GM18870 (cell line): ENCODE measurements around the gene PTER.

ENCODE experiments used
- ATAC-seq: cut with Tn5 transposase; IDR thresholded peaks from one replicate; pipeline ENCODE4 v1.9.1; 2021; ENCODE audit warnings: moderate library complexity; ENCODE audit not compliant: unreplicated experiment

PTER gene

GRCh38 chr10:16466001-16466400, 29.2 kb downstream of the PTER start:
- ATAC-seq = no peak

GRCh38 chr10:16470747-16471146, 33.9 kb downstream of the PTER start:
- no peak for ATAC-seq

- no peak for ATAC-seq
Measured at GRCh38 chr10:16472828-16473227, 36.0 kb downstream of the PTER start.

- ATAC-seq = no peak
Measured at GRCh38 chr10:16477757-16478156, 40.9 kb downstream of the PTER start.

- no peak for ATAC-seq
Measured at GRCh38 chr10:16478801-16479200, 42.0 kb downstream of the PTER start.

- no peak for ATAC-seq
Measured at GRCh38 chr10:16481052-16481728, 44.4 kb downstream of the PTER start.

GRCh38 chr10:16483241-16483917, 46.6 kb downstream of the PTER start:
- no peak for ATAC-seq

GRCh38 chr10:16490511-16490910, 53.7 kb downstream of the PTER start:
- ATAC-seq = no peak

- ATAC-seq = no peak
Measured at GRCh38 chr10:16491933-16492332, 55.1 kb downstream of the PTER start.

- no peak for ATAC-seq
Measured at GRCh38 chr10:16493884-16494536, 57.2 kb downstream of the PTER start.

GRCh38 chr10:16497911-16498310, 61.1 kb downstream of the PTER start:
- no peak for ATAC-seq

- ATAC-seq = no peak
Measured at GRCh38 chr10:16505161-16505560, 68.4 kb downstream of the PTER start.

- no peak for ATAC-seq
Measured at GRCh38 chr10:16509996-16510395, 73.2 kb downstream of the PTER start.

GRCh38 chr10:16510843-16511242, 74.0 kb downstream of the PTER start:
- no peak for ATAC-seq

GRCh38 chr10:16518822-16519221, 82.0 kb downstream of the PTER start:
- ATAC-seq = no peak

- no peak for ATAC-seq
Measured at GRCh38 chr10:16519250-16519907, 82.6 kb downstream of the PTER start.

- ATAC-seq = no peak
Measured at GRCh38 chr10:16519908-16520861, 83.4 kb downstream of the PTER start.

GRCh38 chr10:16520900-16521299, 84.1 kb downstream of the PTER start:
- ATAC-seq = no peak

- no peak for ATAC-seq
Measured at GRCh38 chr10:16521311-16522016, 84.7 kb downstream of the PTER start, which contains the start of gene C1QL3. C1QL3 (minus strand) TSS chr10:16521879; CDS start chr10:16521065, 814 bp downstream.

- ATAC-seq = no peak
Measured at GRCh38 chr10:16527452-16527851, 90.6 kb downstream of the PTER start.
